Epithelial cell of proximal tubule (primary cell): ENCODE measurements around the gene HECA. TPM values are rescaled to one million over a fixed set of nuclear protein-coding genes. Genes with fewer than 3 reads are reported as not detected.

Source experiments
- DNase-seq: peaks from one replicate; pipeline ENCODE4 v3.0.0-alpha.2; 2011; ENCODE audit warnings: low read depth
- H3K4me3 ChIP-seq: 2 replicates; pipeline ENCODE4 v1.5.1; 2011; ENCODE audit warnings: low read depth, mild to moderate bottlenecking, low read length
- CTCF ChIP-seq: conservative IDR thresholded peaks from 2 replicates; pipeline ENCODE4 v1.5.1; 2012; ENCODE audit warnings: low read depth, mild to moderate bottlenecking, low read length
- total RNA-seq: library from RNA; depleted of rRNA; stranded (reverse); fragments of >200 nt; gene quantifications from 2 replicates; pipeline ENCODE4 v1.2.3, GENCODE V29; 2015

HECA gene
- total RNA-seq, 1 donor from 2014 or later: 11.1 TPM

GRCh38 chr6:139146317-139146726 lies 11.4 kb downstream of the HECA start:
- TF ChIP-seq CTCF: no peak
- no peak overlapping the region for H3K4me3 ChIP-seq
- DNase-seq: no peak

- no peak for TF ChIP-seq CTCF
- H3K4me3 ChIP-seq: no peak overlapping the region
- no peak for DNase-seq
Observed at GRCh38 chr6:139147628-139148027, 12.7 kb downstream of the HECA start.

GRCh38 chr6:139148557-139149235 lies 13.8 kb downstream of the HECA start:
- no peak for DNase-seq
- H3K4me3 ChIP-seq: no peak overlapping the region
- TF ChIP-seq CTCF: no peak

GRCh38 chr6:139149383-139149782 lies 14.5 kb downstream of the HECA start:
- no peak for DNase-seq
- TF ChIP-seq CTCF: no peak
- H3K4me3 ChIP-seq: no peak overlapping the region

GRCh38 chr6:139150920-139151319 lies 16.0 kb downstream of the HECA start:
- TF ChIP-seq CTCF: no peak
- H3K4me3 ChIP-seq: no peak overlapping the region
- no peak for DNase-seq

GRCh38 chr6:139151425-139152087 lies 16.7 kb downstream of the HECA start:
- DNase-seq: no peak
- no peak overlapping the region for H3K4me3 ChIP-seq
- TF ChIP-seq CTCF: no peak
